ENCODE measurements around the gene SCD5. TPM values are rescaled to one million over a fixed set of nuclear protein-coding genes. Genes with fewer than 3 reads are reported as not detected.

SCD5 gene
- total and polyA plus RNA-seq, 3 donors from 2014 or later: 76.4 to 161 (median 149) TPM

DNA sequence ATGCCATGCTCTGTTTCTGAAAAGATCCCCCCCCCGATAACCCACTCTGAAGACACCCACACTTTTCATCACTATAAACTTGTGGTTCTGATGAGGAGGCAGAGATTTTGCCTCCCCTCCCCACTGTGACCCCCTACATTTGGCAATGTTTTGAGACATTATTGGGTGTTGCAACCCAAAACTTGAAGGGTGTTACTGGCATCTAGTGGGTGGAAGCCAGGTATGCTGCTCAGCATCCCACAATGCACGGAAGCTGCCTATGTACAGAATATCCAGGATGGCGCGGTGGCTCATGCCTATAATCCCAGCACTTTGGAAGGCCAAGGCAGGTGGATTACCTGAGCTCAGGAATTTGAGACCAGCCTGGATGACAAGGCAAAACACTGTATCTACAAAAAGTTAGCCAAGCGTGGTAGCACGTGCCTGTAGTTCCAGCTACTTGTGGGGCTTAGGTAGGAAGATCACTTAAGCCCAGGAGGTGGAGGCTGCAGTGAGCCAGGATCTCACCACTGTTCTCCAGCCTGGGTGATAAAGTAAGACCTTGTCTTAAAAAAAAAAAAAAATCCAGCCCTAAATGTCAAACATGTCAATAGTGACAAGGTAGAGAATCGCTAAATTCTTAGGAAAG is 87.3 kb downstream of the SCD5 start:
- TF ChIP-seq, protein P1, sequence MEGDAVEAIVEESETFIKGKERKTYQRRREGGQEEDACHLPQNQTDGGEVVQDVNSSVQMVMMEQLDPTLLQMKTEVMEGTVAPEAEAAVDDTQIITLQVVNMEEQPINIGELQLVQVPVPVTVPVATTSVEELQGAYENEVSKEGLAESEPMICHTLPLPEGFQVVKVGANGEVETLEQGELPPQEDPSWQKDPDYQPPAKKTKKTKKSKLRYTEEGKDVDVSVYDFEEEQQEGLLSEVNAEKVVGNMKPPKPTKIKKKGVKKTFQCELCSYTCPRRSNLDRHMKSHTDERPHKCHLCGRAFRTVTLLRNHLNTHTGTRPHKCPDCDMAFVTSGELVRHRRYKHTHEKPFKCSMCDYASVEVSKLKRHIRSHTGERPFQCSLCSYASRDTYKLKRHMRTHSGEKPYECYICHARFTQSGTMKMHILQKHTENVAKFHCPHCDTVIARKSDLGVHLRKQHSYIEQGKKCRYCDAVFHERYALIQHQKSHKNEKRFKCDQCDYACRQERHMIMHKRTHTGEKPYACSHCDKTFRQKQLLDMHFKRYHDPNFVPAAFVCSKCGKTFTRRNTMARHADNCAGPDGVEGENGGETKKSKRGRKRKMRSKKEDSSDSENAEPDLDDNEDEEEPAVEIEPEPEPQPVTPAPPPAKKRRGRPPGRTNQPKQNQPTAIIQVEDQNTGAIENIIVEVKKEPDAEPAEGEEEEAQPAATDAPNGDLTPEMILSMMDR (IDR thresholded peaks at IDR 0.05): no peak
- TF ChIP-seq POLR2A (IDR thresholded peaks at IDR 0.05): no peak
- H3K4me3 ChIP-seq: no peak overlapping the region
- no peaks in the 10 kb centered on the region for H3K36me3 ChIP-seq (ENCODE audit: low read depth, missing control alignments)
- intact Hi-C loops (cut with DNase I; ENCODE audit: low total_unique reads): no loop called here
- no peak overlapping the region for H3K27ac ChIP-seq
- 81 to 95% methylated on average over 7 of the region's 7 CpGs for WGBS, 2 donors
- no peak for DNase-seq
- peaks cover 25% of the 10 kb centered on the region for H3K4me1 ChIP-seq
- no peaks in the 10 kb centered on the region for H3K27me3 ChIP-seq
- H3K9me3 ChIP-seq: no peaks in the 10 kb centered on the region

DNA sequence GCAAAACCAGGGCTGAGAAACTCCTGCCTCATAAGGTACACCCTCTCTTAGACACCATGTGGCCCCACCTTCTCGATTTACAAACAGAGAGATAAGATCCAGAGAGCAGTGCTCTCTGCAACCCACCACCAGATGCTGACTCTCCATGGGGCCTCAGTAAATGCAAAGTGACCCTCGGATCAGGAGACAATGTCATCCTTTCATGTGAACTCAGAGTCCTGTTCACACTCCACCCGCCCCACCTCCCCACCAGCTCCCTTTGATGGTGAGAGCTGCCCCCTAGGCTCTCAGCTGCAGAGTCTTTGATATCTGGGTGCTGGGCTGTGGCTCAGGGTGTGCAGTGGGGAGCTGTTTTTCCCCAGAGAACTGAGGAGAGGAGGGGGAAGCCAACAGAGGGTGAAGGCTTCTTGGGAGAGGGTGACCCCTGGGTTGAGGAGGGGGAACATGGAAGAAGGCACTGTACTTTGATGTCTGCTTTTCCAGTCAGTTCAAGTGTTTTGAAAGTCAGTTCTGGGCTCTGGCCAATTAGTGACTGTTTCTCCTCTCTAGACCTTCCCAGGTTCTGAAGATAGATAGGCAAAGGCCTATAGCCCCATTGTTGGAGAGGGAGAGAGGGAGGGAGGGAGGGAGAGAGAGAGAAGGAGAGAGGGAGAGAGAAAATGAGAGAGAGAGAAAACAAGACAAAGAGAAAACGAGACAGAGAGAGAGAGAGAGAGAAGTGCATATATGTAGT is 88.2 kb downstream of the SCD5 start:
- 38 to 42% methylated on average over 4 of the region's 4 CpGs for WGBS, 2 donors
- no peak for DNase-seq

DNA sequence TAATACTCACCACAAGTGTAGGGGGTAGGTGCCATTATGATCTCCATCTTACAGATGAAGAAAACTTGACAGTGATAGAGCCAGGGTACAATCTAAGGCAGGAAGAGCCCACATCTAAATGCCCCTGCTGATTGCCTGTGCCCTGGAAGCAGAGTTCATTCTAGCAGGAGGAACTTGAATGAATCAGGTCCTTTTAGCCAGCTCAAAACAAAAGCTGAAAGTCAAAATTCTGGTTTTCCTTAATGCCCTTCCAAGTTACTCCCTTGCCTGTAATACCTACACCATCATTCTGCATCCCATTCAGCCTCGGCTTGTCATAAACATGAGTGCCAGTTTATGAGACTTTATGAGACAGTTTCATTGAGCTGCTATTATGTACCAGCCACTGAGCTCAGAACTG is 89.6 kb downstream of the SCD5 start:
- intact Hi-C loops (cut with DNase I; ENCODE audit: low total_unique reads): no loop called here
- H3K36me3 ChIP-seq (ENCODE audit: low read depth, missing control alignments): no peaks in the 10 kb centered on the region
- no peaks in the 10 kb centered on the region for H3K9me3 ChIP-seq
- DNase-seq: no peak
- H3K4me1 ChIP-seq: peaks cover 28% of the 10 kb centered on the region
- WGBS, 2 donors: 83 to 100% methylated on average over 1 of the region's 1 CpG
- H3K27ac ChIP-seq: no peak overlapping the region
- H3K4me3 ChIP-seq: no peak overlapping the region
- no peaks in the 10 kb centered on the region for H3K27me3 ChIP-seq
- no peak for TF ChIP-seq POLR2A (IDR thresholded peaks at IDR 0.05)
- TF ChIP-seq, protein P1 (IDR thresholded peaks at IDR 0.05): no peak

More for the DNA sequence above, 88.2 kb downstream of the SCD5 start:
- no peak overlapping the region for H3K4me3 ChIP-seq
- no peaks in the 10 kb centered on the region for H3K36me3 ChIP-seq (ENCODE audit: low read depth, missing control alignments)
- H3K27me3 ChIP-seq: no peaks in the 10 kb centered on the region
- TF ChIP-seq, protein P1 (IDR thresholded peaks at IDR 0.05): no peak
- TF ChIP-seq POLR2A (IDR thresholded peaks at IDR 0.05): no peak
- peaks cover 31% of the 10 kb centered on the region for H3K4me1 ChIP-seq
- no peaks in the 10 kb centered on the region for H3K9me3 ChIP-seq
- intact Hi-C loops (cut with DNase I; ENCODE audit: low total_unique reads): no loop called here
- H3K27ac ChIP-seq: no peak overlapping the region

DNA sequence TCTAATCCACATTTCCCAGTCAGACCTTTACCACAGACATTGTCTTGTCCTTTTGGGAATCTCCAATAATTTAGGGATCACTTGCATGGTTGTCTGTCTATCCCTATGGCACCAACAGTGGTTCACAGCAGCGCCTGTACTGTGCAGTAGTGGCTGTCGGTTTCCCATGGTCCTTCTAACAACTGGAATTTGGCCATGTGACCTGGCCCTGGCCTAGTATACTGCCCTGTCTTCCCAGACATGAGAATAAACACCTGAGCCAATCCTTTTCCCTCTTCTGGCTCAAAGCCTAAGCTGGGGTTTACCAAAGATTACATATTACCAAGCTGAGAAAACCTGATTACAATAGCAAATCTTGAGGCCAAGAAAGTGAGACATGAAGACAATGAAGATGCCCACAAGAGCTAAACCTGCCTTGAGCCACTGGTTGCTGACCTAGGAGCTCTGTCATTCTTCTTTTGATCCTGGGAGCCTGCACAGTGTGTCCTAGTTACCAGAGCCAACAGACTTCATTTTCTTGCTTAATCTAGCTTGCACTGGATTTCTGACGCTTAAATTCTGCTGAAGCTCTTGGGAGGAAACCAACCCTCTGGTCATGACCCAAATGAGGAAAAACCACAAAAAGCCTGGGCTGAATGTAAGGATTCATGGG is 92.1 kb downstream of the SCD5 start:
- Histone ChIP-seq H3K4me3 (no peak overlapping the region), H3K9me3 (no peaks in the 10 kb centered on the region), H3K4me1 (peaks cover 22% of the 10 kb centered on the region), H3K27me3 (no peaks in the 10 kb centered on the region), H3K27ac (peak overlapping the region; percentile 57 to 78), H3K36me3 (ENCODE audit: low read depth, missing control alignments) (no peaks in the 10 kb centered on the region)
- intact Hi-C loops (cut with DNase I; ENCODE audit: low total_unique reads): no loop called here
- peak; percentile 35 for DNase-seq
- 53 to 83% methylated on average over 3 of the region's 3 CpGs for WGBS, 2 donors
- TF ChIP-seq, protein P1 (IDR thresholded peaks at IDR 0.05): no peak
- no peak for TF ChIP-seq POLR2A (IDR thresholded peaks at IDR 0.05)
